ENCODE measurements around the gene SNX2.

GRCh38 chr5:122757285-122757684, 17.6 kb upstream of the SNX2 start:
- TF ChIP-seq CTCF (IDR thresholded peaks at IDR 0.05) (no peak), ZFX (IDR thresholded peaks at IDR 0.05; ENCODE audit: borderline replicate concordance) (no peak)
